Measurements from ENCODE around the gene FXR2.

DNA sequence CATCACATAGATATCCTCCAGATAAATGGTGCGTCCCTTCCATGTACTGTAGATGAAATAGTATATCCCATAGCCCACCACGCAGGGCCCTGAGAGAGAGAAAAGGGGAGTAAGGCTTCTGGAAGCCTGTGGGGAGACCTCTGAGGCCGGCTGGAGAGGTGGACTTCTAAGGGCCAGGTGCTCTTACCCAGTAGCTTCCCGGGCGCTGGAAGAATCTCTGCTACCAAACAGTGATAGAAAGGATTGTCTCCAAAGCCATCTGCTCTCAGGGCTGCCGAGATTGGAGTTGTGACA lies 12.2 kb upstream of the FXR2 start:
- TF ChIP-seq, protein P1, sequence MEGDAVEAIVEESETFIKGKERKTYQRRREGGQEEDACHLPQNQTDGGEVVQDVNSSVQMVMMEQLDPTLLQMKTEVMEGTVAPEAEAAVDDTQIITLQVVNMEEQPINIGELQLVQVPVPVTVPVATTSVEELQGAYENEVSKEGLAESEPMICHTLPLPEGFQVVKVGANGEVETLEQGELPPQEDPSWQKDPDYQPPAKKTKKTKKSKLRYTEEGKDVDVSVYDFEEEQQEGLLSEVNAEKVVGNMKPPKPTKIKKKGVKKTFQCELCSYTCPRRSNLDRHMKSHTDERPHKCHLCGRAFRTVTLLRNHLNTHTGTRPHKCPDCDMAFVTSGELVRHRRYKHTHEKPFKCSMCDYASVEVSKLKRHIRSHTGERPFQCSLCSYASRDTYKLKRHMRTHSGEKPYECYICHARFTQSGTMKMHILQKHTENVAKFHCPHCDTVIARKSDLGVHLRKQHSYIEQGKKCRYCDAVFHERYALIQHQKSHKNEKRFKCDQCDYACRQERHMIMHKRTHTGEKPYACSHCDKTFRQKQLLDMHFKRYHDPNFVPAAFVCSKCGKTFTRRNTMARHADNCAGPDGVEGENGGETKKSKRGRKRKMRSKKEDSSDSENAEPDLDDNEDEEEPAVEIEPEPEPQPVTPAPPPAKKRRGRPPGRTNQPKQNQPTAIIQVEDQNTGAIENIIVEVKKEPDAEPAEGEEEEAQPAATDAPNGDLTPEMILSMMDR (optimal IDR thresholded peaks at IDR 0.05 in 1 of 3, IDR thresholded peaks at IDR 0.05 in 1 of 3, conservative IDR thresholded peaks at IDR 0.05 in 1 of 3; ENCODE audit: extremely low read depth in 1 of 3, insufficient read depth in 2 of 3, low read length in 3 of 3): no peak
- TF ChIP-seq EZH2 (IDR thresholded peaks at IDR 0.05; ENCODE audit: low read length): no peak
